Measurements from ENCODE around the gene PRTN3. TPM values are rescaled to one million over a fixed set of nuclear protein-coding genes. Genes with fewer than 3 reads are reported as not detected.

PRTN3 gene
- total RNA-seq, 1 donor from 2014 or later, result 0.62 TPM

GRCh38 chr19:858284-858683, 17.5 kb downstream of the PRTN3 start:
- intact Hi-C loops (cut with DNase I), result loop anchor here (5.0 kb wide), 2 partner anchors 64 to 124 kb away; partner anchors contain the start of gene WDR18
- no peak for DNase-seq (ENCODE audit: low spot score)

GRCh38 chr19:858868-859843, 18.4 kb downstream of the PRTN3 start, which contains the start of gene CFD:
Gene CFD, plus strand, starts transcription at chr19:859664. Its CDS starts 26 bp downstream, at chr19:859690.
- no peak for DNase-seq (ENCODE audit: low spot score)
- intact Hi-C loops (cut with DNase I), result loop anchor here (5.0 kb wide), 2 partner anchors 63 to 123 kb away; partner anchors contain the start of gene WDR18

DNA sequence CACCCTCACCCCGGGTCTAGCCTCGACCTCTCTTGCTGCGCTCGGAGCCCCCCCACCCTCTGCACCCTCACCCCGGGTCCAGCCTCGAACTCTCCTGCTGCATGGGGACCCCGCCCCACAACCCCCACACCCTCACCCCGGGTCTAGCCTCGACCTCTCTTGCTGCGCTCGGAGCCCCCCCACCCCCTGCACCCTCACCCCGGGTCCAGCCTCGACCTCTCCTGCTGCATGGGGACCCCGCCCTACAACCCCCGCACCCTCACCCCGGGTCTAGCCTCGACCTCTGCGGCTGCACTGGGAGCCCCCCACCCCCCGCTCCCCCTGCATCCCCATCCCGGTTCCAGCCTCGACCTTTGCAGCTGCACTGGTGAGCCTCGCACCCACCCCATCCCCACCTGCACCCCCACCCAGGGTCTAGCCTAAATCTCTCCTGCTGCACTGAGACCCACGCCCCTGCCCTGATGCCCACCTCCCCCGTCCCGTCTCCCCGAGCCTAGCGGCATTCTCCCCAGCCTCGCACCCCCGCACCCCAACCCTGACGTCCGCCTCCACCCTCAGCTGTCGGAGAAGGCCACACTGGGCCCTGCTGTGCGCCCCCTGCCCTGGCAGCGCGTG, 20.4 kb downstream of the PRTN3 start:
- intact Hi-C loops (cut with DNase I), result loop anchor here (5.0 kb wide), 1 partner anchor 89 kb away; no protein-coding TSS in a partner anchor

DNA sequence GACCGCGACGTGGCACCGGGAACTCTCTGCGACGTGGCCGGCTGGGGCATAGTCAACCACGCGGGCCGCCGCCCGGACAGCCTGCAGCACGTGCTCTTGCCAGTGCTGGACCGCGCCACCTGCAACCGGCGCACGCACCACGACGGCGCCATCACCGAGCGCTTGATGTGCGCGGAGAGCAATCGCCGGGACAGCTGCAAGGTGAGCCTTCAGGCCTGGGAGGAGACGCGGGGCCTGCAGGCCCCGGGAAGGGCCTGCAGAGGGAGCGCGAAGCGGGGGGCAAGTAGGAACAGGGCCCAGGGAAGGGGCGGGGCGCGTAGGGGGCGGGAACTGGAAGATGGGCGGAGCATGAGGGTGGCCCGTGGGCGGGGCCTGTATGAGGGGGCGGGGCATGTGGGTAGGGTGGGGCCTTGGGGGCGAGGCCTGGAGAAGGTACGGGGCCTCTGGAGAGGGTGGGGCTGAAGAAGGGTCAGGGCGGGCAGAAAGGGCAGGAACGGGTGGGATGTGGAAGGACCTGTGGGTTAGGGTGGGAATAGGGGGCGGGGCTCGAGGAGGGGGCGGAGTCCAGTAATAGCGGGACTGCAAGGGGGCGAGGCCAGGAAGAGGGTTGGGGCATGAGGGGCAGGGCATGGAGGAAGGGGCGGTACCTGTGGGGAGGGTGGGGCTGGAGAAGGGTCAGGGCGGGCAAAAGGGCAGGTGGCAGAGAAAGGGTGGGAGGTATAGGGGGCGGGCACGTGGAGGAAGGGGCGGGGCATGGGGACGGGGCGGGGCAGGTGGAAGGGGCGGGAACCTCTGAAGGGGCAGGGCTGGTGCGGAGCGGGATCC, 21.2 kb downstream of the PRTN3 start:
- DNase-seq (ENCODE audit: low spot score), result no peak
- intact Hi-C loops (cut with DNase I), result loop anchor here (5.0 kb wide), 1 partner anchor 90 kb away; no protein-coding TSS in a partner anchor

More for the DNA sequence above, 20.4 kb downstream of the PRTN3 start:
- no peak for DNase-seq (ENCODE audit: low spot score)

DNA sequence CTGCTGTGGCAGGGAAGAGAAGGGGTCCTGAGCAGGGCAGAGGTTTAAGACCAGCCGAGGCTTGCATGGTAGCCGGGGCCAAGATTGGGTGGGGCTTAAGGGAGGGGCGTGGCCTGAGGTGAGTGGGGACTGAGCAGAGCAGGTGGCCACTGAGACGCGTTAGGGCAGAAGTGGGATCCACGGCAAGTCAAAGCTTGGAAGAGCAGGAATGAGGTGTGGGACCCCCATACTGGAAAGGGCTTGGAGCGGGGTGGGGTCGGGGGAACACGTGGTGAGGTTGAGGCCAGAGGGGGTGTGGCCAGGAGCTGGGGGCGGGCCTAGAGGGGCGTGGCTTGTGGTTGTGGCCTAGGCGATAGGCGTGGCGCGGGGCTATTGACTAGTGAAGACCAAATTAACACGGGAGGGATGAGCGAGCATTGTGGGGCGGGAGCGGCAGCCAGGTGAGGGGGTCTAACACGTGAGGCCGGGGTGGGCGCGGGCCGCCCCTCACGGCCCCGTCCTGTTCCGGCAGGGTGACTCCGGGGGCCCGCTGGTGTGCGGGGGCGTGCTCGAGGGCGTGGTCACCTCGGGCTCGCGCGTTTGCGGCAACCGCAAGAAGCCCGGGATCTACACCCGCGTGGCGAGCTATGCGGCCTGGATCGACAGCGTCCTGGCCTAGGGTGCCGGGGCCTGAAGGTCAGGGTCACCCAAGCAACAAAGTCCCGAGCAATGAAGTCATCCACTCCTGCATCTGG, 21.9 kb downstream of the PRTN3 start:
- DNase-seq (ENCODE audit: low spot score), result peak; percentile 83
- intact Hi-C loops (cut with DNase I), result loop anchor here (5.0 kb wide), 1 partner anchor 90 kb away; no protein-coding TSS in a partner anchor

- intact Hi-C loops (cut with DNase I), result loop anchor here (5.0 kb wide), 1 partner anchor 91 kb away; no protein-coding TSS in a partner anchor
- no peak for DNase-seq (ENCODE audit: low spot score)
Observed at GRCh38 chr19:863315-863620, 22.5 kb downstream of the PRTN3 start.

DNA sequence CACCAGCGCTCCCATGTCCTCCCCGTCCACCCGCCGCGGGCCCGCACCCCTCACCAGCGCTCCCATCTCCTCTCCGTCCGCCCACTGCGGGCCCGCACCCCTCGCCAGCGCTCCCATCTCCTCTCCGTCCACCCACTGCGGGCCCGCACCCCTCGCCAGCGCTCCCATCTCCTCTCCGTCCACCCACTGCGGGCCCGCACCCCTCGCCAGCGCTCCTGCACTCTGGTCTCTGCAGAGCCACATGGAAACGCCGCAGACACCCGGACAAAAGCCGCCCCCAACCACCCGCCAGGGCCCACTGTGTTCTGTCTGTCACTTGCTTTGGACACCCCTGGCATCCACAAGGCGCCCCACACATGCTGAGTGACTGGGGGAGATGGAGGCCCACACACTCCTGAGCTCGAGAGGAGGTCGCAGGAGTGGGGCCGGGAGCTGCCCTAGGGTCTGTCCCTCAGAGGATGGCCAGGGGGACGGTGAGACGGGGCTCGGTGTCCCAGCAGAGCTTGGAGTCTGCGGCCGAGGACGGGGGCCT, 26.0 kb downstream of the PRTN3 start:
- intact Hi-C loops (cut with DNase I), result no loop called here
- DNase-seq (ENCODE audit: low spot score), result no peak

GRCh38 chr19:867301-867793, 26.5 kb downstream of the PRTN3 start:
- DNase-seq (ENCODE audit: low spot score), result no peak
- intact Hi-C loops (cut with DNase I), result no loop called here

GRCh38 chr19:867855-868457, 27.2 kb downstream of the PRTN3 start:
- intact Hi-C loops (cut with DNase I), result no loop called here
- no peak for DNase-seq (ENCODE audit: low spot score)

DNA sequence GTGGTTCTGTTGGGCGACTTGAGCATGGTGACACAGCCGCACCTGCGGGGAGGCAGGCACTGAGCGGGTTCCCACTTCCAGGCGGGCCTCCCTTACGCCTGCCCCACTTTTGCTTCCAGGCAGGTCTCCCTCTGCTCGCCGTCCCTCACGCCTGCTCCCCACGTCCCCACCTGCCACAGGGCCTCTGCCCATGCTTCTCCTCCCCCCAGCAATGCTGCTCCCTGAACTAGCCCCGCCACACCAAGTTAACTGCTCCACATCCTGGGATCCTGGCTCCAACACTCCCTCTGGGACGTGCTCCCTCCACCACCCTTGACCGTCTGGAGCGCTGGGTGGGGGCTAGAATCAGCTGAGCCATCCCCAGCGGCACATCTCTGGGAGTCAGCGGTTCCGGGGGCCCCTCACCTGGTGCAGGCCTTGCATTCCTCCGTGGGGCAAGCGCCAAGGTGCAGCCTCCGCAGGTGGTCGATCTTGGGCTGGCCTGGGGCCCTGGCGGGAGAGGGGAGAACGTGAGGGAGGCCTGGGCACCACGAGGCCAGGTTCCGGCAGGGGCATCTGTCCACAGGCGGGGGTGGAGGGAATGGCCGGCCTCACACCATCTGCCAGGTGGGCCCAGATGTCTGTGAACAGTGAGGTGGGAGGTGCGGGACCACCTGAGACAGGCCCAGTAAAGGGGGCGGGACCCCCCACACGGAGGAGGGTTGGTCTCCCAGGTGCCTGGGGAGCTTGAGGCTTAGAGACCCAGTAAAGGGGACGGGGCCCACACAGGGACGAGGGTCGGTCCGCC, 27.9 kb downstream of the PRTN3 start:
- DNase-seq (ENCODE audit: low spot score), result no peak
- intact Hi-C loops (cut with DNase I), result no loop called here

- intact Hi-C loops (cut with DNase I), result no loop called here
Observed at GRCh38 chr19:869245-870177, 28.7 kb downstream of the PRTN3 start.

DNA sequence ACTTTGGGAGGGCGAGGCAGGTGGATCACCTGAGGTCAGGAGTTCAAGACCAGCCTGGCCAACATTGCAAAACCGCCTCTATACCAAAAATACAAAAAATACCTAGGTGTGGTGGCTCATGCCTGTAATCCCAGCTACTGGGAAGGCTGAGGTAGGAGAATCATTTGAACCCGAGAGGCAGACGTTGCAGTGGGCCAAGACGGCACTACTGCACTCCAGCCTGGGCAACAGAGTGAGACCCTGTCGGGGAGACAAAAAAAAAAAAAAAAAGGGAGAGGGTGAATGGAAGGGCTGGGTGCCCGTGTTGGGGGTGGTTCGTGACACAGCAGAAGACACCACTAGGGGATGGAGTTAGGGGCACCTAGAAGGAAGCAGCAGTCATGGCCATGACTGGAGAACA, 29.5 kb downstream of the PRTN3 start:
- intact Hi-C loops (cut with DNase I), result no loop called here

More at GRCh38 chr19:869245-870177, 28.7 kb downstream of the PRTN3 start:
- DNase-seq (ENCODE audit: low spot score), result no peak

DNA sequence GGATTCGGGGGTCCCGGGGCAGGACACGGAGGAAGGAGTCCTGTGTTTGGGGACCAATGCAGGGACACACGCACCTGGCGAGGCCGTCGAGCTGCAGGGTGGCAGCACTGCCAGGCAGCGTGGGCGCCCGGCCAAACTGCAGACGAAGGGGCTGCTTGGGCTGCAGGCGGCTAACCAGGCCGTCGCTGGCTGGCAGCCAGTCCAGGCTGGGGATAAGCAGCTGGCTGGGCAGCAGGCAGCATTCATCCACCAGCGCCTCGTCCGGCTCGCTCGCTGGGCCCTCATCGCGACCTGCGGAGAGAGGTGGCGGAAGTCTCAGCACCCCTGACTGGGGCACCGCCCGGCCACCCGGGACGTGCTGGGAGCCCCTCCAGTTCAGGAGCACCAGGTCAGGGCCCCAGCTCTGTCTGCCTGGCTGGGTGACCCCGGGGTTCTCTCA, 30.2 kb downstream of the PRTN3 start:
- intact Hi-C loops (cut with DNase I), result no loop called here
- DNase-seq (ENCODE audit: low spot score), result no peak

More for the DNA sequence above, 29.5 kb downstream of the PRTN3 start:
- DNase-seq (ENCODE audit: low spot score), result no peak

DNA sequence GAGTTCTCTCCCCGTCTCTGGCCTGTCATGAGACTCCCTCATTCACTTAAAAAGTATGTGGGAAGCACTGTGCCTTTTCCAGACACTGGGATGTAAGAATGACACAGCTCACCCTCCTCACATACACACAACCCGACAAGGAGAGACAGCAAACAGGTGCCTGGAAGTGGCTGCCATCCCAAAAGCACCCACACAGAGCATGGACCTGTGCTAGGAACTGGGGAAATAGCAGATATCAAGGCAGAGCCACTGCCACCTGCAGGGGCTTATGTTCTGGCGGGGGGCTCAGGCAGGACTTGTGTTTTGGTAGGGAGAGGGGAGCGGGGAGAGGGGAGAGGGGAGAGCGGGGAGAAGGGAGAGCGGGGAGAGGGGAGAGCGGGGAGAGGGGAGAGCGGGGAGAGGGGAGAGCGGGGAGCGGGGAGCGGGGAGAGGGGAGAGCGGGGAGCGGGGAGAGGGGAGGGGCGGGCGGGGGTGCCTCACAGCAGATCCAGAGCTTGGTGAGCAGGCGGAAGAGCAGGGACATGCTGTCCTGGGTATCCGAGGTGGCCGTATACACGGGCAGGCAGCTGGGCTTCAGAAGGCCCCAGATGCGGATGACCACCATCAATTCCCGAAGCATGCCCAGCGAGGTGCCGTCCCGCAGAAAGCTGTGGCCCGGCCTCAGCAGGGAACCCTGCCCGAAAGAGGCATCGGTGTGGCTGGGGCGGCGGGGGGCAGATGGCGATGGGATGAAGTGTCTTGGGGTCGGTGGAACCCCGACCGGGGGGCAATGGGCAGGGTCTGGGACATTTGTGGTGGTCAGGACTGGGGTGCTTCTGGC, 30.9 kb downstream of the PRTN3 start:
- DNase-seq (ENCODE audit: low spot score), result no peak
- intact Hi-C loops (cut with DNase I), result no loop called here

- intact Hi-C loops (cut with DNase I), result no loop called here
- DNase-seq (ENCODE audit: low spot score), result peak; percentile 83
Observed at GRCh38 chr19:872266-872951, 31.6 kb downstream of the PRTN3 start.
